CD4-positive, alpha-beta T cell (primary cell): Measurements from ENCODE around the gene HACD3. TPM values are rescaled to one million over a fixed set of nuclear protein-coding genes. Genes with fewer than 3 reads are reported as not detected.
"Not testable (repeated sequence)": the region's sequence is repeated elsewhere in the genome, so short reads cannot be mapped to it uniquely, and the experiment has no call there.

Experiments
- ATAC-seq: fragments of 200-7000 bp; cut with Tn5 transposase; one replicate; pipeline ENCODE4 v1.10.0; 2022; ENCODE audit warnings: mild to moderate bottlenecking; ENCODE audit not compliant: poor library complexity
- CTCF ChIA-PET: fragments of 350-600 bp; sonication (Branson Sonifier 250); formaldehyde crosslinking; loops from one replicate; lab custom pipeline; 2021; ENCODE audit warnings: antibody characterized with exemption, inconsistent platforms; lab: Charles Lee
- POLR2A ChIA-PET: fragments of 350-600 bp; sonication (Branson Sonifier 250); formaldehyde crosslinking; loops from one replicate; lab custom pipeline; 2021; ENCODE audit warnings: antibody characterized with exemption, inconsistent platforms; lab: Charles Lee
- DNase-seq, 14 experiments: peaks; one replicate each; pipeline ENCODE4 v3.0.0-alpha.2; 2013 to 2020; ENCODE audit warnings: mixed read lengths in 2 of 14
- H3K27ac ChIP-seq, 2 donors: one replicate each; pipeline versions ENCODE4 v1.5.1 to v1.7.0; 2013; ENCODE audit warnings: low read length in 2 of 2, low read depth in 1 of 2, mild to moderate bottlenecking in 1 of 2
- H3K27me3 ChIP-seq, 2 experiments: 1 replicate in 1 of 2; 2 replicates in 1 of 2; pipeline versions ENCODE4 v1.6.1 to v1.7.0; 2013; ENCODE audit warnings: low read length in 2 of 2, control low read depth in 1 of 2, mild to moderate bottlenecking in 1 of 2, moderate library complexity in 1 of 2; ENCODE audit not compliant: insufficient read depth in 2 of 2, control insufficient read depth in 1 of 2
- H3K36me3 ChIP-seq: one replicate; pipeline ENCODE4 v1.6.1; 2013; ENCODE audit warnings: low read length, control low read depth; ENCODE audit not compliant: insufficient read depth
- H3K4me1 ChIP-seq: one replicate; pipeline ENCODE4 v1.6.1; 2013; ENCODE audit warnings: low read length, control low read depth; ENCODE audit not compliant: insufficient read depth
- H3K4me3 ChIP-seq: one replicate; pipeline ENCODE4 v1.5.1; 2013; ENCODE audit warnings: mild to moderate bottlenecking, low read length, moderate library complexity
- H3K9me3 ChIP-seq, 2 experiments: 1 replicate in 1 of 2; 2 replicates in 1 of 2; pipeline versions ENCODE4 v1.6.1 to v1.7.0; 2013; ENCODE audit warnings: low read length in 2 of 2, mild to moderate bottlenecking in 2 of 2, control low read depth in 1 of 2, moderate library complexity in 1 of 2; ENCODE audit not compliant: control insufficient read depth in 1 of 2, insufficient read depth in 1 of 2
- H3K27ac Mint-ChIP-seq: one replicate; pipeline ENCODE4 v1.8.0; 2020; ENCODE audit warnings: mixed read lengths
- H3K27me3 Mint-ChIP-seq: one replicate; pipeline ENCODE4 v1.8.0; 2021; ENCODE audit warnings: mixed read lengths
- H3K36me3 Mint-ChIP-seq: one replicate; pipeline ENCODE4 v1.8.0; 2021; ENCODE audit warnings: low read depth, mixed read lengths
- H3K4me1 Mint-ChIP-seq: one replicate; pipeline ENCODE4 v1.8.0; 2021; ENCODE audit warnings: low read depth, mixed read lengths
- H3K4me3 Mint-ChIP-seq: one replicate; pipeline ENCODE4 v1.8.0; 2020; ENCODE audit warnings: mild to moderate bottlenecking, mixed read lengths
- H3K9me3 Mint-ChIP-seq: one replicate; pipeline ENCODE4 v1.8.0; 2020; ENCODE audit warnings: mixed read lengths
- intact Hi-C, 2 experiments: fragments of 100-400 bp; cut with DNase I in 1 of 2; cut with micrococcal nuclease in 1 of 2; formaldehyde crosslinking; loops; one replicate each; pipeline versions ENCODE4 v1.15.1 to v1.9.0; 2023 to 2025; cut with DNase I, micrococcal nuclease
- total RNA-seq, 174 experiments: library from RNA in 2 of 174; stranded (reverse) in 2 of 174; gene quantifications; one replicate each; pipeline ENCODE4 v1.2.3 and lab custom pipeline; 2021 to 2026
- TF ChIP-seq, protein P1 (sequence below): fragments of 200-600 bp; IDR thresholded peaks from one replicate; pipeline ENCODE4 v1.8.0; 2022; ENCODE audit warnings: antibody characterized with exemption, mild to moderate bottlenecking

Gene HACD3
- total RNA-seq, 2 experiments from 2014 or later = 13.9 to 14.1 TPM

DNA sequence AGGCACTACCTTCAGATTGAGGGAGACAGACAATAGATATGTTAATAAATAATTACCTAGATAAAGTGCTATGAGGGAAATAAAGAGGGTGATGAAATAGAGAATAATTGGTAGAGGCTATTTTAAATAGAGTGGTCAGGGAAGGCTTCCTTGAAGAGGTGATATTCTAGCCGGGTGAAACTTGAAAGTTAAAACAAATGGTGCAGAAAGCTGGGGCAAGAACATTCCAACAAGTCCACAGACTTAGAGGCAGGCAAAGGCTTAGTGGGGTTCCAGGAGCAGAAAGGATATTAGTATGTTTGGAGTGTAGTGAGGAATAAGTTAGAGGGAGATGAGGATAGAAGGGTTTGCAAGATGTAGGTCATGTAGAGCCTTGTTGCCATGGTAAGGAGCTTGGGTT is 10.1 kb downstream of the HACD3 start:
- H3K4me1 ChIP-seq = no peaks in the 10 kb centered on the region
- Mint-ChIP-seq H3K9me3 (no peaks in the 10 kb centered on the region), H3K4me3 (no peak overlapping the region), H3K27ac (no peak overlapping the region), H3K4me1 (peaks cover 30% of the 10 kb centered on the region), H3K36me3 (no peaks in the 10 kb centered on the region), H3K27me3 (no peaks in the 10 kb centered on the region)
- ATAC-seq (no peak), DNase-seq (no peak)
- H3K9me3 ChIP-seq = no peaks in the 10 kb centered on the region
- ChIA-PET POLR2A (interaction anchor here (2.0 kb wide), 1 partner anchor 10 kb away, joined by 5 read pairs; the partner anchor contains the start of gene HACD3), CTCF (interaction anchor here (1.3 kb wide), 1 partner anchor 9 kb away, joined by 4 read pairs; no protein-coding TSS in a partner anchor)
- H3K4me3 ChIP-seq = no peak overlapping the region
- no peaks in the 10 kb centered on the region for H3K36me3 ChIP-seq
- TF ChIP-seq, protein P1, sequence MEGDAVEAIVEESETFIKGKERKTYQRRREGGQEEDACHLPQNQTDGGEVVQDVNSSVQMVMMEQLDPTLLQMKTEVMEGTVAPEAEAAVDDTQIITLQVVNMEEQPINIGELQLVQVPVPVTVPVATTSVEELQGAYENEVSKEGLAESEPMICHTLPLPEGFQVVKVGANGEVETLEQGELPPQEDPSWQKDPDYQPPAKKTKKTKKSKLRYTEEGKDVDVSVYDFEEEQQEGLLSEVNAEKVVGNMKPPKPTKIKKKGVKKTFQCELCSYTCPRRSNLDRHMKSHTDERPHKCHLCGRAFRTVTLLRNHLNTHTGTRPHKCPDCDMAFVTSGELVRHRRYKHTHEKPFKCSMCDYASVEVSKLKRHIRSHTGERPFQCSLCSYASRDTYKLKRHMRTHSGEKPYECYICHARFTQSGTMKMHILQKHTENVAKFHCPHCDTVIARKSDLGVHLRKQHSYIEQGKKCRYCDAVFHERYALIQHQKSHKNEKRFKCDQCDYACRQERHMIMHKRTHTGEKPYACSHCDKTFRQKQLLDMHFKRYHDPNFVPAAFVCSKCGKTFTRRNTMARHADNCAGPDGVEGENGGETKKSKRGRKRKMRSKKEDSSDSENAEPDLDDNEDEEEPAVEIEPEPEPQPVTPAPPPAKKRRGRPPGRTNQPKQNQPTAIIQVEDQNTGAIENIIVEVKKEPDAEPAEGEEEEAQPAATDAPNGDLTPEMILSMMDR = no peak
- intact Hi-C loops = no loop called here
- no peak overlapping the region for H3K27ac ChIP-seq
- no peaks in the 10 kb centered on the region for H3K27me3 ChIP-seq

DNA sequence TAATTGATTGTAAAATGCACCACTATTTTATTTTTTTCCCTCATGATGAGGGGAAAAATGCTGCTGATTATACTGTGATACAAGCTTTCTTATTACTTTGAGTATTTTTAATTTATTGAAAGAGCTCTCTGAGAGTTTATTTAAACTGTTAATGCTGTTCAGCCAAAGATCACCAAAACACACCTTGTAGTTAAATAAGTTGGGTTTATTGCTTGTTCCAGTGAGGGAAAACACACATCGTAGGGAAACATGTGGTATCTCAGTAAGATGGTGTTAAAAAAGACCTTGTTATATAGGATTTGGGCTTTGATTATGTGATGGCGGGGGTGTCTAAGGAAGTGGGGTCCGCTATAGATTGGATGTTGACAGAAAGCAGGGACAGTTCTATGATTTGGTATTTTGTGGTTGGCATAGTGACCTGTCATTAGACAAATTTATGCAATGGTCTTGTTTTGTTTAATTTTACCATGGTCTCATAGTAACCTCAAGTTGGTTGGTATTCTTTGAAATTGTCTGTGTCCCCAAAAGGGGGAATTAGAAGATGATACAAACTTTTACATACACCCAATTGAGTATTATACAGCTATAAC is 11.1 kb downstream of the HACD3 start:
- DNase-seq (no peak), ATAC-seq (no peak)
- Mint-ChIP-seq H3K27ac (no peak overlapping the region), H3K36me3 (no peaks in the 10 kb centered on the region), H3K4me1 (peaks cover 33% of the 10 kb centered on the region), H3K27me3 (no peaks in the 10 kb centered on the region), H3K4me3 (no peak overlapping the region), H3K9me3 (no peaks in the 10 kb centered on the region)
- CTCF ChIA-PET = no interaction called here
- Histone ChIP-seq H3K4me3 (no peak overlapping the region), H3K36me3 (no peaks in the 10 kb centered on the region), H3K9me3 (no peaks in the 10 kb centered on the region), H3K27me3 (no peaks in the 10 kb centered on the region), H3K4me1 (no peaks in the 10 kb centered on the region), H3K27ac (no peak overlapping the region)
- intact Hi-C loops = no loop called here
- POLR2A ChIA-PET = no interaction called here
- TF ChIP-seq, protein P1 = no peak

DNA sequence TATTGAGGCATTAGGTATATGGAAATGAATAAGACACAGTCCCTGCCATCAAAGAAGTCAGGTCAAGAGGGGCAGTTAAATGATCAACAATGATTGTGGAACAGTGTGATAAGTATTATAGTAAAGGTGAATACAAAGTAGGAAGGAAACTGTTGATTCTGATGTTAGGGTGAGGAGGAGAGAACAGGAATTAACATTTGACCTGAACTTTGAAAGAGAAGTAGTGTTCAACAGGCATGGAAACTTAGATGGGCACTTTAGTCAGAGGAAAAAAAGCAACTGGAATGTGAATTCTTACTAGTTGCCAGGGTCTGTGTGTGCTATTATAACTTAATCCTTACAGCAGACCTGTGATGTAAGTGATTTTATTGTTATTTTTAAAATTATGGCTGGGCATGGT is 17.6 kb downstream of the HACD3 start:
- ChIA-PET CTCF (no interaction called here), POLR2A (no interaction called here)
- no peaks in the 10 kb centered on the region for H3K4me1 ChIP-seq
- Mint-ChIP-seq H3K36me3 (peaks cover 3% of the 10 kb centered on the region), H3K27me3 (no peaks in the 10 kb centered on the region), H3K4me3 (no peak overlapping the region), H3K4me1 (peaks cover 31% of the 10 kb centered on the region), H3K9me3 (no peaks in the 10 kb centered on the region), H3K27ac (no peak overlapping the region)
- no peak overlapping the region for H3K4me3 ChIP-seq
- intact Hi-C loops = no loop called here
- no peak overlapping the region for H3K27ac ChIP-seq
- H3K36me3 ChIP-seq = peaks cover 2% of the 10 kb centered on the region
- no peaks in the 10 kb centered on the region for H3K9me3 ChIP-seq
- no peak for DNase-seq
- TF ChIP-seq, protein P1 = no peak
- ATAC-seq = no peak
- no peaks in the 10 kb centered on the region for H3K27me3 ChIP-seq

DNA sequence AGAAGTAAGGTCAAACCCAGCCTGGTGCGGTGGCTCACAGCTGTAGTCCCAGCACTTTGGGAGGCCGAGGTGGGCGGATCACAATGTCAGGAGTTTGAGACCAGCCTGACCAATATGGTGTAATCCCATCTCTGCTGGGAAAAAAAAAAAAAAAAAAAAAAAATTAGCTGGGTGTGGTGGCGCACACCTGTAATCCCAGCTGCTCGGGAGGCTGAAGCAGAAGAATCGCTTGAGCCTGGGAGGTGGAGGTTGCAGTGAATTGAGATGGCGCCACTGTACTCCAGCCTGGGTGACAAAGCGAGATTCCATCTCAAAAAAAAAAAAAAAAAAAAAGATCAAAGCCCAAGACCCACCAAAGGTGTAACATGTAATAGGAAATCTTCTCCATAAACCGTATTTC is 19.0 kb downstream of the HACD3 start:
- H3K9me3 ChIP-seq, H3K4me3 ChIP-seq, H3K27ac Mint-ChIP-seq, H3K27me3 Mint-ChIP-seq, H3K27me3 ChIP-seq, H3K4me1 ChIP-seq, H3K9me3 Mint-ChIP-seq, intact Hi-C loops, H3K4me3 Mint-ChIP-seq, H3K27ac ChIP-seq, DNase-seq, ATAC-seq, CTCF ChIA-PET: not testable (repeated sequence)
- peaks cover 27% of the 10 kb centered on the region for H3K4me1 Mint-ChIP-seq
- peaks cover 11% of the 10 kb centered on the region for H3K36me3 ChIP-seq
- POLR2A ChIA-PET = interaction anchor here (1.7 kb wide), 1 partner anchor 10 kb away, joined by 6 read pairs; no protein-coding TSS in a partner anchor
- H3K36me3 Mint-ChIP-seq = peaks cover 15% of the 10 kb centered on the region
